GM20000 (cell line): ENCODE measurements around the gene CLCN5.

Experiments used
- DNase-seq: peaks from one replicate; pipeline ENCODE4 v3.0.0; 2012; ENCODE audit warnings: low spot score
- CTCF ChIP-seq: IDR thresholded peaks from 2 replicates; pipeline ENCODE4 v1.5.1; 2012; ENCODE audit warnings: mild to moderate bottlenecking, control low read depth; ENCODE audit errors: extremely low read depth, missing control alignments

The CLCN5 gene

GRCh38 chrX:49880668-49881067, 41.7 kb upstream of the CLCN5 start:
- TF ChIP-seq CTCF = no peak
- no peak for DNase-seq

DNA sequence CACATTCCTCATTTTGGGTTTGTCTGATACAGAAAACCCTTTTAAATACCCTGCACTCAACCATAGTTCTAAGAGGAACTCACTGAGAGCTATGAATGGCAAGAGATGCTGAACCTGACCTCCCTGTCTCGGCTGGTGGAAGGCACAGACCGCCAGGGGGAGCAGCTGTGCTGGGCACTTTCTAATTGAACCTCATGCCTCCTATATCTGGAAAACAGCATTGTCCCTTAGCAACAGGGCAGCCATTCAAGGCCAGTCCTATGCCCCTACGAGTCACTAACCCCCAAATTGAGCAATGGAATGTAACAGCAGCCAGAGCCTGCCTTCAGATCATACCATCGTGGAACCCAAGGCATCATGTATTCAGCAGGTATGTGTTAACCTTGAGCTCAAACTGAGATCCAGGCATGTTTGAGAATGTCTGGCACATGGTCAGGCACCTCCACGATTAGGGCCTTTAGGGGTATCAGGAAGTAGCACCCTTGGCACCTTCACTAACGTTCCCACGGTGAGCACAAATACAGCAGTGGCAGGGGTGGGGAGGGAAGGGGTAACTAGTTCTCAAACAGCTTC, 38.0 kb upstream of the CLCN5 start:
- TF ChIP-seq CTCF = peak; percentile 54
- peak; percentile 48 for DNase-seq

DNA sequence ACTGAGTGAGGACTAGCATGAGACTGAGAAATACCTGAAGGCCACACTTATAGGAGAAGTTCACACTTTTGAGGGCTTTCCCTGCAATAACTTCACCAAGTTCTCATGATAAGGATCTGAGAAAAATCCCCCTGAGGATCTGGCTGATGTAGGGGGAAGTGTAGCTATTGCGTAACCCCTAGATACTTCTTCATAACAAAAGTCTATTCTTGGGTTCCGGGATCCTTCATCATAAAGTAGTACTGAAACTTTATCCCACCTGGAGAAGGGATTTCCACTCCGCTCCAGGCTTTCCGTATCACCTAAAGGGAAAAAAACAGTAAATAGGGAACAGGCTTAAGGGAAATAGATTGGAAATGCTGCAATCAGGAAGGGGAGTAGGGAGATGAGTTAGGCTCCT, 29.9 kb upstream of the CLCN5 start:
- no peak for TF ChIP-seq CTCF
- no peak for DNase-seq

GRCh38 chrX:49896951-49897350, 25.4 kb upstream of the CLCN5 start:
- no peak for DNase-seq
- TF ChIP-seq CTCF = no peak

DNA sequence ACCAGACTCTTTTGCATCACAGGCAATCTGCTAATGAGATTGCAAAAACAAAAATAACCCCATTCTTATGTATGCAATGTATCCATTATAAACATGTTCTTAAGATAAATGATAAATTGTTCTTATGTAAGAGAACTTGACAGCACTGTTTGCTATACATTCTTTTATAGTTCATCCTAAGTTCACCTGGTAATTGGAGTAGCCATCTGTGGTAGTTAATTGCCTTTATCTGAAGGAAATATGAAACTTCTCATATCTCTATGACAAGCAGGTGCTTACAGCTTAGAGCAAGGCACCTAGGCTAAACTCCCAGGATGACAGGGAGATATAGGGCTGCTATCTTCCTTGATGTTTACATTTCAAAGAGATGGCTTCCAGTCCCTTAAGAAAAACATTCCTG, 21.3 kb upstream of the CLCN5 start:
- TF ChIP-seq CTCF = no peak
- DNase-seq = no peak

GRCh38 chrX:49910344-49910743, 12.1 kb upstream of the CLCN5 start:
- DNase-seq = peak; percentile 12
- TF ChIP-seq CTCF = no peak

DNA sequence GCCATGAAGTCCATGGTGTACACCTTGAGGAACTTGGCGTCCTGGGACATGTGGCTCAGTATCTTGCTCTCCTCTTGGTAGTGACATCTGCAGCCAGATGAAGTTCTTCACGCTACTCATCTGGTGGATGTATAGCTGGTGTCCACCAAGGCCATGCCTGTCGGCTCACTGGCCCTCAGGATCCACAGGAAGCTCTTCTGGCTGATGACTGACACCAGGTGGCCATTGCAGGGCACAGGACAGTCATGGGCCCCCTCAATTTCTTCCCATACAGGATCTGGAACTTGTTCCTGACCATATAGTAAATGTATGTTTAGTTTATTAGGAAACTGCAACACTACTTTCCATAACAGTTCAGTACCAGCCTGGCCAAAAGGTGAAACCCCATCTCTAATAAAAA, 10.3 kb upstream of the CLCN5 start:
- no peak for TF ChIP-seq CTCF
- DNase-seq = no peak

DNA sequence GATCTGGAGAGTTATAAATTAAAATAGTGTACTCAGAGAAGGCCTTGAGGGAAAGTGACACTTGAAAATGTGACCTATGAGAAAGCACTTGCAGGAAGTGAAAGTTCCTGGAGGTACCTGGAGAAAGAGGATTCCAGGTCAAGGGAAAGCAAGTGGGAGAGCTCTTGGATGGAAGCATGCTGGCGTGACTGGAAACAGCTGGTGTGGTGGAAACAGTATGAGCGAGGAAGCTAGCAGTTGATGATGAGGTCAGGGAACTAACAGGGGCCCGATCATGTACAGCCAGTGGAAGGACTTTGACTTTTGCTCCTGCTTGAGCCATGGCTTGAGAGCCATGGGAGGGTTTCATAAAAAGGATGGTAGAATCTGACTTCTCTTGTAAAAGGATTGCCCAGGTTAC, 9.5 kb upstream of the CLCN5 start:
- no peak for TF ChIP-seq CTCF
- DNase-seq = no peak
